Vagina (tissue), 2 donors: ENCODE measurements around the gene MRPS22.

Source experiments
- CTCF ChIP-seq, 3 experiments: fragments of 450-650 bp in 2 of 3; fragments of 200-600 bp in 1 of 3; sonication (generic) in 1 of 3; IDR thresholded peaks; one replicate each; pipeline ENCODE4 v1.5.1; 2017 to 2019; ENCODE audit warnings: antibody characterized with exemption in 3 of 3, mild to moderate bottlenecking in 2 of 3, moderate library complexity in 2 of 3
- POLR2A ChIP-seq, 2 donors: fragments of 450-650 bp; IDR thresholded peaks; one replicate each; pipeline ENCODE4 v1.6.1; 2017; ENCODE audit warnings: antibody characterized with exemption in 2 of 2, mild to moderate bottlenecking in 2 of 2, moderate library complexity in 2 of 2
- POLR2AphosphoS5 ChIP-seq, 2 donors: sonication (generic); formaldehyde crosslinking; IDR thresholded peaks; one replicate each; pipeline ENCODE4 v1.9.0; 2017; ENCODE audit warnings: antibody characterized with exemption in 2 of 2, mild to moderate bottlenecking in 2 of 2, low read depth in 1 of 2; ENCODE audit not compliant: insufficient read depth in 1 of 2

GRCh38 chr3:139313921-139314320 lies 29.9 kb upstream of the MRPS22 start:
- TF ChIP-seq POLR2A (IDR thresholded peaks at IDR 0.05) = no peak
- no peak for TF ChIP-seq CTCF (IDR thresholded peaks at IDR 0.05)
- TF ChIP-seq POLR2AphosphoS5 (IDR thresholded peaks at IDR 0.05; ENCODE audit: insufficient read depth in 1 of 2, low read depth in 1 of 2) = no peak
